B cell (primary cell): ENCODE measurements around the gene AUTS2. TPM values are rescaled to one million over a fixed set of nuclear protein-coding genes. Genes with fewer than 3 reads are reported as not detected.
A peak's percentile ranks its signal among the peaks of the same experiment; 100 is the strongest.

Experiments
- ATAC-seq: fragments of 200-7000 bp; cut with Tn5 transposase; one replicate; pipeline ENCODE4 v1.10.0; 2021; ENCODE audit warnings: low read depth, mild to moderate bottlenecking, moderate number of reproducible peaks, moderate library complexity
- CTCF ChIA-PET: fragments of 350-600 bp; sonication (Branson Sonifier 250); formaldehyde crosslinking; loops from one replicate; lab custom pipeline; 2021; ENCODE audit warnings: antibody characterized with exemption, inconsistent platforms; lab: Charles Lee
- POLR2A ChIA-PET: fragments of 350-600 bp; sonication (Branson Sonifier 250); formaldehyde crosslinking; loops from one replicate; lab custom pipeline; 2021; ENCODE audit warnings: antibody characterized with exemption; lab: Charles Lee
- DNase-seq: peaks from one replicate; pipeline ENCODE4 v3.0.0; 2013
- H2AFZ ChIP-seq: 2 replicates; pipeline ENCODE4 v1.6.1; 2012; ENCODE audit warnings: mild to moderate bottlenecking, low read depth, low read length; ENCODE audit not compliant: insufficient read depth, poor library complexity, severe bottlenecking
- H3K27ac ChIP-seq, 2 donors: 1 replicate in 1 of 2; 2 replicates in 1 of 2; pipeline ENCODE4 v1.5.1; 2012 to 2013; ENCODE audit warnings: low read length in 2 of 2, mild to moderate bottlenecking in 2 of 2, moderate library complexity in 1 of 2
- H3K27me3 ChIP-seq, 4 experiments: fragments of 200-600 bp in 1 of 4; sonication (generic) in 1 of 4; replicated peaks in 1 of 4; 1 replicate in 2 of 4; 2 replicates in 2 of 4; pipeline versions ENCODE4 v1.6.1 to v1.7.0; 2013 to 2016; ENCODE audit warnings: low read length in 3 of 4, mild to moderate bottlenecking in 2 of 4, mixed read lengths in 1 of 4, moderate library complexity in 1 of 4; ENCODE audit not compliant: insufficient read depth in 4 of 4, control insufficient read depth in 3 of 4; ENCODE audit errors: control extremely low read depth in 1 of 4
- H3K36me3 ChIP-seq, 2 experiments: replicated peaks in 1 of 2; 1 replicate in 1 of 2; 2 replicates in 1 of 2; pipeline versions ENCODE4 v1.6.1 to v1.7.1; 2013; ENCODE audit warnings: low read length in 1 of 2; ENCODE audit not compliant: insufficient read depth in 2 of 2, control insufficient read depth in 1 of 2; ENCODE audit errors: control extremely low read depth in 1 of 2, extremely low read depth in 1 of 2
- H3K4me1 ChIP-seq, 2 donors: fragments of 200-600 bp in 1 of 2; sonication (generic) in 1 of 2; 1 replicate in 1 of 2; 2 replicates in 1 of 2; pipeline versions ENCODE4 v1.5.1 to v1.6.1; 2013 to 2017; ENCODE audit warnings: low read length in 2 of 2; ENCODE audit not compliant: control insufficient read depth in 2 of 2, insufficient read depth in 2 of 2
- H3K4me2 ChIP-seq: replicated peaks from 2 replicates; pipeline ENCODE3; 2012; ENCODE audit warnings: mild to moderate bottlenecking, low read depth, low read length; ENCODE audit not compliant: poor library complexity, severe bottlenecking
- H3K4me3 ChIP-seq, 5 experiments: fragments of 200-600 bp in 1 of 5; sonication (generic) in 1 of 5; 1 replicate in 3 of 5; 2 replicates in 2 of 5; pipeline versions ENCODE4 v1.5.1 to v1.7.0; 2011 to 2016; ENCODE audit warnings: low read length in 4 of 5, mild to moderate bottlenecking in 4 of 5, low read depth in 2 of 5, control low read depth in 1 of 5, moderate library complexity in 1 of 5; ENCODE audit not compliant: insufficient read depth in 1 of 5; ENCODE audit errors: control extremely low read depth in 1 of 5, extremely low read depth in 1 of 5
- H3K79me2 ChIP-seq: fragments of 200-600 bp; sonication (generic); one replicate; pipeline ENCODE4 v1.6.0; 2016; ENCODE audit warnings: low read length; ENCODE audit not compliant: control insufficient read depth, insufficient read depth
- H3K9ac ChIP-seq: fragments of 200-600 bp; sonication (generic); 2 replicates; pipeline ENCODE4 v1.6.1; 2017; ENCODE audit warnings: mild to moderate bottlenecking, low read length, moderate library complexity
- H3K9me3 ChIP-seq, 3 donors: one replicate each; pipeline versions ENCODE4 v1.6.1 to v1.7.1; 2013; ENCODE audit warnings: low read length in 2 of 3; ENCODE audit not compliant: control insufficient read depth in 2 of 3, insufficient read depth in 1 of 3; ENCODE audit errors: control extremely low read depth in 1 of 3
- H4K20me1 ChIP-seq: 2 replicates; pipeline ENCODE4 v1.6.0; 2012; ENCODE audit warnings: mild to moderate bottlenecking, low read length; ENCODE audit not compliant: insufficient read depth, control insufficient read depth, poor library complexity, severe bottlenecking
- H3K27ac Mint-ChIP-seq: one replicate; pipeline ENCODE4 v1.8.0; 2021; ENCODE audit warnings: mixed read lengths
- H3K27me3 Mint-ChIP-seq: one replicate; pipeline ENCODE4 v1.8.0; 2021; ENCODE audit warnings: mixed read lengths
- H3K4me1 Mint-ChIP-seq: one replicate; pipeline ENCODE4 v1.8.0; 2021; ENCODE audit warnings: mixed read lengths
- H3K4me3 Mint-ChIP-seq: one replicate; pipeline ENCODE4 v1.8.0; 2021; ENCODE audit warnings: mixed read lengths
- H3K9me3 Mint-ChIP-seq: one replicate; pipeline ENCODE4 v1.8.0; 2022; ENCODE audit warnings: mixed read lengths; ENCODE audit not compliant: insufficient read depth
- EZH2 ChIP-seq: IDR thresholded peaks from 2 replicates; pipeline ENCODE4 v1.6.1; 2012; ENCODE audit warnings: borderline replicate concordance, low read depth, mild to moderate bottlenecking, moderate library complexity, low read length; ENCODE audit not compliant: insufficient read depth, poor library complexity, severe bottlenecking
- WGBS: methylation state at CpG from one replicate; pipeline ENCODE4 v1.1.5; 2013; ENCODE audit warnings: missing lambda C conversion rate; ENCODE audit not compliant: insufficient coverage; 5-methylcytosine and 5-hydroxymethylcytosine counted together
- intact Hi-C: fragments of 100-400 bp; cut with micrococcal nuclease; formaldehyde crosslinking; loops from one replicate; pipeline ENCODE4 v1.10.0; 2022
- polyA plus RNA-seq: library from polyadenylated mRNA; depleted of rRNA; stranded (reverse); fragments of >200 nt; gene quantifications from 2 replicates; pipeline ENCODE4 v1.2.3, GENCODE V29; 2012
- total RNA-seq, 2 donors: library from RNA; stranded (reverse); fragments of 120-200 nt in 1 of 2; gene quantifications; 1 replicate in 1 of 2; 2 replicates in 1 of 2; pipeline versions ENCODE4 v1.2.3 to v1.2.4, GENCODE V29; 2013 to 2022
- TF ChIP-seq, protein P1 (sequence below): fragments of 200-600 bp; IDR thresholded peaks from one replicate; pipeline ENCODE4 v1.8.0; 2022; ENCODE audit warnings: antibody characterized with exemption, mild to moderate bottlenecking

Gene AUTS2
- total and polyA plus RNA-seq, 2 donors (not counting 1 experiment from before 2014, with no cell fraction given) = 22.3 to 35.0 TPM

- intact Hi-C loops = no loop called here
- Histone ChIP-seq H3K27me3 (no peaks in the 10 kb centered on the region), H3K9ac (no peak overlapping the region), H3K79me2 (peaks cover 24% of the 10 kb centered on the region), H4K20me1 (no peaks in the 10 kb centered on the region), H3K36me3 (no peaks in the 10 kb centered on the region), H3K4me3 (no peak overlapping the region), H3K27ac (peak overlapping the region in 1 of 2 donors; percentile 20), H3K4me2 (peak overlapping the region; percentile 6), H3K9me3 (no peaks in the 10 kb centered on the region), H3K4me1 (peaks cover 7 to 9% of the 10 kb centered on the region in 2 donors), H2AFZ (no peak overlapping the region)
- WGBS = no CpG with 5 or more reads among the region's 3 CpGs
- ATAC-seq = peak; percentile 58
- H3K9me3 Mint-ChIP-seq = no peaks in the 10 kb centered on the region
- no peak for TF ChIP-seq EZH2
- TF ChIP-seq, protein P1, sequence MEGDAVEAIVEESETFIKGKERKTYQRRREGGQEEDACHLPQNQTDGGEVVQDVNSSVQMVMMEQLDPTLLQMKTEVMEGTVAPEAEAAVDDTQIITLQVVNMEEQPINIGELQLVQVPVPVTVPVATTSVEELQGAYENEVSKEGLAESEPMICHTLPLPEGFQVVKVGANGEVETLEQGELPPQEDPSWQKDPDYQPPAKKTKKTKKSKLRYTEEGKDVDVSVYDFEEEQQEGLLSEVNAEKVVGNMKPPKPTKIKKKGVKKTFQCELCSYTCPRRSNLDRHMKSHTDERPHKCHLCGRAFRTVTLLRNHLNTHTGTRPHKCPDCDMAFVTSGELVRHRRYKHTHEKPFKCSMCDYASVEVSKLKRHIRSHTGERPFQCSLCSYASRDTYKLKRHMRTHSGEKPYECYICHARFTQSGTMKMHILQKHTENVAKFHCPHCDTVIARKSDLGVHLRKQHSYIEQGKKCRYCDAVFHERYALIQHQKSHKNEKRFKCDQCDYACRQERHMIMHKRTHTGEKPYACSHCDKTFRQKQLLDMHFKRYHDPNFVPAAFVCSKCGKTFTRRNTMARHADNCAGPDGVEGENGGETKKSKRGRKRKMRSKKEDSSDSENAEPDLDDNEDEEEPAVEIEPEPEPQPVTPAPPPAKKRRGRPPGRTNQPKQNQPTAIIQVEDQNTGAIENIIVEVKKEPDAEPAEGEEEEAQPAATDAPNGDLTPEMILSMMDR = no peak
- H3K4me3 Mint-ChIP-seq = peak overlapping the region; percentile 1
- CTCF ChIA-PET = no interaction called here
- H3K27ac Mint-ChIP-seq = peak overlapping the region; percentile 3
- POLR2A ChIA-PET = no interaction called here
- H3K4me1 Mint-ChIP-seq = peaks cover 35% of the 10 kb centered on the region
- no peaks in the 10 kb centered on the region for H3K27me3 Mint-ChIP-seq
- peak; percentile 10 for DNase-seq
Measured at GRCh38 chr7:70014472-70015177, 416.4 kb downstream of the AUTS2 start.

DNA sequence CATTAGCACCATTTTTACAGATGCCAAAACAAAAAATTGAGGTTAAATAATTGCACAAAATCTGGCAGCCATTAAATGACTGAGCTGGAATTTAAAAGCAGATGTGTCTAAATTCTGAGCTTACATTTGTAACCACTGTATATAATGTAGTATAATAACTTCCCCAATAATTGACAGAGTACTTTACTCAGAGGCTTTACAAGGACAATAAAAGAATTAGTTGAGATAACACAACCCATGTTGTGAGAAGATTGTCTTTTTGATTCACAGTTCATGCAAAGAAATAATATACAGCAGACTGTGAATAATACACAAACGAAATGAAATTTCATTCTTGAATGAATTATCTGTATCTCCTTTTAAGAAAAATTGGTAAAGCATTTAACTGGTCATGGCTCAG lies 417.1 kb downstream of the AUTS2 start:
- ATAC-seq (no peak), DNase-seq (no peak)
- H3K27me3 ChIP-seq = no peaks in the 10 kb centered on the region
- H3K9me3 ChIP-seq = no peaks in the 10 kb centered on the region
- H3K4me1 ChIP-seq = peaks cover 7 to 9% of the 10 kb centered on the region in 2 donors
- Mint-ChIP-seq H3K9me3 (no peaks in the 10 kb centered on the region), H3K4me1 (peaks cover 34% of the 10 kb centered on the region), H3K4me3 (no peak overlapping the region), H3K27ac (no peak overlapping the region), H3K27me3 (no peaks in the 10 kb centered on the region)
- no peak overlapping the region for H3K27ac ChIP-seq
- no peak overlapping the region for H3K9ac ChIP-seq
- H3K4me2 ChIP-seq = no peak overlapping the region
- no CpG with 5 or more reads among the region's 1 CpG for WGBS
- H3K36me3 ChIP-seq = no peaks in the 10 kb centered on the region
- POLR2A ChIA-PET = no interaction called here
- no peak overlapping the region for H3K4me3 ChIP-seq
- H3K79me2 ChIP-seq = peaks cover 26% of the 10 kb centered on the region
- H2AFZ ChIP-seq = no peak overlapping the region
- TF ChIP-seq EZH2 = no peak
- TF ChIP-seq, protein P1 = no peak
- H4K20me1 ChIP-seq = no peaks in the 10 kb centered on the region
- intact Hi-C loops = no loop called here
- CTCF ChIA-PET = interaction anchor here (1.1 kb wide), 1 partner anchor 25 kb away, joined by 3 read pairs; no protein-coding TSS in a partner anchor
